Upper lobe of left lung (tissue), 4 donors: Measurements from ENCODE around the gene SAMD8.

Source experiments
- POLR2AphosphoS5 ChIP-seq, 2 donors: sonication (generic); formaldehyde crosslinking; IDR thresholded peaks; one replicate each; pipeline ENCODE4 v1.5.1; 2017; ENCODE audit warnings: antibody characterized with exemption in 2 of 2
- TF ChIP-seq, protein P1 (sequence below), 6 experiments: fragments of 450-650 bp in 4 of 6; fragments of 200-600 bp in 2 of 6; sonication (generic) in 2 of 6; IDR thresholded peaks; one replicate each; pipeline ENCODE4 v1.5.1; 2016 to 2019; ENCODE audit warnings: antibody characterized with exemption in 6 of 6

DNA sequence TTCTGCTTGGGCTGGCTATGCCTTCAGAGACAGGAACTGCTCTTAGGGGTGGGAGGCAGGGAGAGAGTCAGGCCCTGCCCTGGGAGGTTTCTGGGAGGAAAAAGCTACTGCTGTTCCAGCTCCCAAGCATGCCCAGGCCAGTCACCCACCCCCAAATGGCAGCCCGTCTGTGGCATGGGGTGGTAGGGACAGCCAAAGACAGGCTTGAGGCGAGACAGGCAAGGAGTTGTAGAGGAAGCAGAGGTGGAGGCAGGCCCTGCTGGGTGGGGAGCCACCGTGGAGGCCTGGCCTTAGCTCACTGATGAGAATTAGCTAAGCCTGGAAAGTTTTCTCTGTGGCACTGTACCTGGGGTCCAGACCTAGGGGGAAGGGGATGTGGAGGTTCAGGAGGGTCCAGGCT, 6.6 kb upstream of the SAMD8 start:
- TF ChIP-seq POLR2AphosphoS5 (IDR thresholded peaks at IDR 0.05): no peak
- TF ChIP-seq, protein P1, sequence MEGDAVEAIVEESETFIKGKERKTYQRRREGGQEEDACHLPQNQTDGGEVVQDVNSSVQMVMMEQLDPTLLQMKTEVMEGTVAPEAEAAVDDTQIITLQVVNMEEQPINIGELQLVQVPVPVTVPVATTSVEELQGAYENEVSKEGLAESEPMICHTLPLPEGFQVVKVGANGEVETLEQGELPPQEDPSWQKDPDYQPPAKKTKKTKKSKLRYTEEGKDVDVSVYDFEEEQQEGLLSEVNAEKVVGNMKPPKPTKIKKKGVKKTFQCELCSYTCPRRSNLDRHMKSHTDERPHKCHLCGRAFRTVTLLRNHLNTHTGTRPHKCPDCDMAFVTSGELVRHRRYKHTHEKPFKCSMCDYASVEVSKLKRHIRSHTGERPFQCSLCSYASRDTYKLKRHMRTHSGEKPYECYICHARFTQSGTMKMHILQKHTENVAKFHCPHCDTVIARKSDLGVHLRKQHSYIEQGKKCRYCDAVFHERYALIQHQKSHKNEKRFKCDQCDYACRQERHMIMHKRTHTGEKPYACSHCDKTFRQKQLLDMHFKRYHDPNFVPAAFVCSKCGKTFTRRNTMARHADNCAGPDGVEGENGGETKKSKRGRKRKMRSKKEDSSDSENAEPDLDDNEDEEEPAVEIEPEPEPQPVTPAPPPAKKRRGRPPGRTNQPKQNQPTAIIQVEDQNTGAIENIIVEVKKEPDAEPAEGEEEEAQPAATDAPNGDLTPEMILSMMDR (IDR thresholded peaks at IDR 0.05): no peak
